Right ventricle myocardium inferior (tissue), 1 donor: Measurements from ENCODE around the gene ZNF140. TPM values are rescaled to one million over a fixed set of nuclear protein-coding genes. Genes with fewer than 3 reads are reported as not detected.

Source experiments
- ATAC-seq: fragments of 200-7000 bp; cut with Tn5 transposase; one replicate; pipeline ENCODE4 v1.9.1; 2020; ENCODE audit warnings: mild to moderate bottlenecking, moderate library complexity
- DNase-seq: peaks from one replicate; pipeline ENCODE4 v3.0.0; 2021; ENCODE audit errors: missing footprints
- intact Hi-C: fragments of 100-400 bp; cut with DNase I; formaldehyde crosslinking; loops from one replicate; pipeline ENCODE4 v1.11.0; 2022
- long read RNA-seq: library from polyadenylated mRNA; unstranded; transcript quantifications from one replicate; pipeline ENCODE4 v2.0.0, GENCODE V29; 2021
- total RNA-seq: library from RNA; stranded (reverse); fragmentation: NEBNext Ultra II Directional; extraction: Animal tissue kit (Norgen Biotek cat#: 25700); gene quantifications from one replicate; pipeline ENCODE4 v1.2.1, GENCODE V29; 2021
- donor health status: DM: no; HTN: yes; CAD: no; lungs with severe emphysema.

ZNF140 gene
- 6.3 TPM for total RNA-seq
- long read RNA-seq, partial matches to known transcripts, result 0 of 1 reads
- long read RNA-seq, other reads (novel, unspliced or antisense), result 0 of 1 reads

DNA sequence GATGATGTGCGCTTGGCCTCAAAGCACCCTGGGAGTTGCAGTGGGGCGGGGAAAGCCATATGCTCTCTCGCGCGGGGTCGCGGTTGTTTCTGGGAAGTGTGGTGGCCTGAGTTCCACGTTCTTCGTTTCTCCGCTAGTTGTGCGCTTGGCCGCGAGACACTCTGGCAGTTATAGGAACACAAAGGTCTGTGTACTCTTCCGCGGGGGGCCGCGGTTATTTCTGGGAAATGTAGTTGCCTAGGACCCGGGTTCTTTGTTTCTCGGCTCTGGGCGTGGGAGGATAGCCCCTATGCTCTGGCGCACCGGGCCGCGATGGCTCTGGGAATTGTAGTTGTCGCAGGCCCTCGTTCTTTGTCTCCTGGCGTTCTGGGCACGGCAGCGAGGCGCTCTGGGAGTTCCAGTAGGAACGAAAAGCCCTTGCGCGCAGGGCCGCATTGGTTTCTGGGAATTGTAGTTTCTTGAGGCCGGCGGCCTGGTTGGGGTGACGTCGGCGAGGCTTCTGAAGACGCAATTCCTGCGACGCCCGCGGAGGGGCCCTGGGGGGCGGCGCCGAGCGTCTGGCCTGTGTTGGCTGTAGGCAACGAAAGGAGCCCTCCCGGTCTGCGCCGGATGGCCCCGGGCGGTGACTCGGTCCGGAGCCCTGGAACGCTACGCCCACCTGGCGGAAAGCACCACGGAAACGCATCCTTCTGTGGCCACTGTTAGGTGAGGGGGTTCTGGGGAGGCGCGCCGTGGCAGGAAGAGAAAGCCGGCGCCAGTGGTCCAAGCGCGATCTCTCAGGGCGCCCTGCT is at the start of gene ZNF140:
Gene ZNF140 (plus strand): TSS at position 556 of the 791 bp plus-strand sequence. CDS start 398 bp downstream, outside the sequence.
- intact Hi-C loops, result loop anchor here (1.0 kb wide), 4 partner anchors 43 to 101 kb away; partner anchors contain the start of genes ZNF10, ZNF26, ZNF268 and ZNF84
- peak; percentile 98 for DNase-seq
- ATAC-seq, result peak; percentile 87

DNA sequence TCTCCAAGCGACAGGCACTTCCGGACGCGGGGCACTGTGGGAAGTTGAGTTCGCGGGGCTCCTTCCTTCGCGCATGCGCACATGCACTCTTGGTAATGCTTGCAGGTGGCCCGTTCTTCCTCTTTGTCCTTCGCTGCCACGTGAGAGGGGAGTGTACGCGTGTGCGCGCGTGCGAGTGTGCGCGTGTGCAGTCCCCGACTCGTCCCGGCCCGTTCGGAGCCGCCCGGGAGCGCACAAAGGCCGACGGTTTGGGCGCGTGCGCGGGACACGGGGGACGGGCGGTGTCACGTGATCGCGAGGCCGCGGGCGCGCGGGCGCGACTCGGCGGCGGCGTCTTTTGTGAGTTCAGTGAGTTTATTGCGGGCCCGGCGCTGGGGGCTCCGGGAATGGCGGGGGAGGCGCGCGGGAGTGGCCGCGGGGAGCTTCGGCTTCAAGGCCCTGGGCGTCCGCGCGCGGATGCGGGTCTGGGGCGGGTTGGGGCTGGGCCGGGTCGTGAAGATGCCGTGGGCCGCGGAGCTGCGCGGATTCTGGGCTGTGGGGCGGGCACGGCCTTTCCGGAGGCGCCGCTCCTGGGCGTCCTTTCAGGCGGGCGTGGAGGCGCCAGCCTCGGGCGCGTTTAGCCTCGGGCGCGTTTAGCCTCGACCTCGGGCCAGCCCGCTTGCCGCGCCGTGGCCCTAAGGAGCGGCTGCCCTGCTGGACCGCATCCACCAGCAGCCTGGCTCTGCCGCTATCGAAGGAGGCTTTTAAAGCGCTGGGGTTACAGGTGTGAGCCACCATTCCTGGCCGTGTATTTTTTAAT is 43.3 kb upstream of the ZNF140 start, which contains the start of gene ZNF84:
Gene ZNF84 (plus strand): TSS at position 303 of the 799 bp plus-strand sequence. CDS start 3,959 bp downstream, outside the sequence.
- DNase-seq (peak; percentile 97), ATAC-seq (peak; percentile 99)
- intact Hi-C loops, result loop anchor here (1.0 to 2.0 kb wide), 2 partner anchors 43 to 51 kb away; partner anchors contain the start of genes ZNF140 and ZNF26

DNA sequence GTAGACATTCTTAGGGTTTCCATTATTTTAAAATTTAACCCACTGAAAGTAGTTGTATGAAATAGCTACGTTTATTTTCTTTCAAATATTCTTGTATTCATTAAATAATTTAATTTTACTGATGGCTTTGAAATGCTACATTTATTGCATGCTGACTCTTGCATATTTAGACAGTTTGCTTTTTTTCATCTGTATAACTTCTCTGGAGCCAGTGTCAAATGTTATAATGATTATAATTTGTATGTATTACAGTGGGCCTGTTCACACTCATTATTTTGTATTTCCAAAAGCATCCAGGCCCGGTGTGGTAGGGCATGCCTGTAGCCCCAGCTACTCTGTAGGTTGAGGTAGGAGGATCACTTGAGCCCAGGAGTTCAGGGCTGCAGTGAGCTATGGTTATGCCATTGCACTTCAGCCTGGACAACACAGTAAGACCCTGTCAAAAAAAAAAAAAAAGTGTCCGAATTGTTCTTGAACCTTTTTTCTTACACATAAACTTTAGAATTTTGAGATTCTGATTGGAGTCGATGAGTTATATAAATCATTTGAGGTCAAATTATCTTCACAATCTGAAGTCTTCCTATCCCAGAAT is 42.5 kb upstream of the ZNF140 start:
- DNase-seq, result no peak
- intact Hi-C loops, result no loop called here
- ATAC-seq, result no peak

DNA sequence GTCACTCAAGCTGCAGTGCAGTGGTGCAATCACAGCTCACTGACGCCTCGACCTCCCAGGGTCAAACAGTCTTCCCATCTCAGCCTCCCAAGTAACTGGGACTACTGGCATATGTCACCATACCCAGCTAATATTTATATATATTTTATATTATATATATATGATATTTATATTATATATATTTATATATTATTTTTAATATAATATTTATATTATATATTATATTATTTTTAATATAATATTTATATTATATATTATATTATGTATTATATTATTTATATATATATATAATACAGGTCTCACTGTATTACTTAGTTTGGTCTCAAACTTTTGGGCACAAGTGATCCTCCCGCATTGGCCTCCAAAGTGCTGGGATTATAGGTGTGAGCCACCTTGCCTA is 34.0 kb upstream of the ZNF140 start:
- intact Hi-C loops, result no loop called here
- ATAC-seq, result no peak
- no peak for DNase-seq

DNA sequence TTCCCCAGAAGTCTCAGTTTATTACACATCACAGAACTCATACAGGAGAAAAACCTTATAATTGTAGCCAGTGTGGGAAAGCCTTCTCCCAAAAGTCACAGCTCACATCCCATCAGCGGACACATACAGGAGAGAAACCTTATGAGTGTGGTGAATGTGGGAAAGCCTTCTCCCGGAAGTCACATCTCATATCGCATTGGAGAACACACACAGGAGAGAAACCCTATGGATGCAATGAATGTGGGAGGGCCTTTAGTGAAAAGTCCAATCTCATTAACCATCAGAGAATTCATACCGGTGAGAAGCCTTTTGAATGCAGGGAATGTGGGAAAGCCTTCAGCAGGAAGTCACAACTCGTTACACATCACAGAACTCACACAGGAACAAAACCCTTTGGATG is 23.3 kb upstream of the ZNF140 start:
- DNase-seq (no peak), ATAC-seq (no peak)
- intact Hi-C loops, result loop anchor here (5.0 kb wide), 1 partner anchor 65 kb away; no protein-coding TSS in a partner anchor

DNA sequence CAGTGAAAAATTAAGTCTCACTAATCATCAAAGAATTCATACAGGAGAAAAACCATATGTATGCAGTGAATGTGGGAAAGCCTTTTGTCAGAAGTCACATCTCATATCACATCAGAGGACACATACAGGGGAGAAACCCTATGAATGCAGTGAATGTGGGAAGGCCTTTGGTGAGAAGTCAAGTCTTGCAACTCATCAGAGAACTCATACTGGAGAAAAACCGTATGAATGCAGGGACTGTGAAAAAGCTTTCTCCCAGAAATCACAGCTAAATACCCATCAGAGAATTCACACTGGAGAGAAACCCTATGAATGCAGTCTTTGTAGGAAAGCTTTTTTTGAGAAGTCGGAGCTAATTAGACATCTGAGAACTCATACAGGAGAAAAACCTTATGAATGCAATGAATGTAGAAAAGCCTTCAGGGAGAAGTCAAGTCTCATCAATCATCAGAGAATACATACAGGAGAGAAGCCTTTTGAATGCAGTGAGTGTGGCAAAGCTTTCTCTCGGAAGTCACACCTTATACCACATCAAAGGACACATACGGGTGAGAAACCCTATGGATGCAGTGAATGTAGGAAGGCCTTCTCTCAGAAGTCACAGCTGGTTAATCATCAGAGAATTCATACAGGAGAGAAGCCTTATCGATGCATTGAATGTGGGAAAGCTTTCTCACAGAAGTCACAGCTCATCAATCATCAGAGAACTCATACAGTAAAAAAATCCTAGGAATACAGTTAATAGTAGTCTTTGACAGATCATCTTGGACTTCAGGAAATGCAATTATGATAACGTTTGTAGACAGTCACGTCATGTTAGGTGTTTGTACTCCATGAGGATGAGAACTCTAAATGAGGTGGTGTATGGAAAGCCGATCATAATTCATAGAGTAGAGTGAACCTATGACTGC is 22.3 kb upstream of the ZNF140 start:
- intact Hi-C loops, result loop anchor here (5.0 kb wide), 1 partner anchor 64 kb away; no protein-coding TSS in a partner anchor
- no peak for DNase-seq
- ATAC-seq, result no peak

DNA sequence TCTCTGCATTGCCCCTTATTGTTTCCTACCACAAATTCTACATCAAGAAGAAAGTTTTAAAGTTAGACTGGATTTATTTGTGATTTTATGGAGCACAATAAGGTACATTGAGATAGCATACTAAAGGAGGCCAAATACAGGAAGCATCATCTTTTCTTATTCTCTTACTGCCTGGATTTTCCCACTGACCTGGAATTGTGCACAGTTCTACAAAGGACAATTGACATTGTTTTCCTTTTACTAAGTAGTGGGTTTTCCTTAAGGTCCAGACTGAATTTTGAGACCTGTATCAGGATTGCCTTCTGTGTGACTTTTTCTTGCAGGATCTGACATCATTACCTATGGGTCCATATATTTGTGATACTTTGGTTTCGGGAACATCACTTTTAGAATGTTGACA is 18.8 kb upstream of the ZNF140 start:
- intact Hi-C loops, result no loop called here
- DNase-seq (no peak), ATAC-seq (no peak)

DNA sequence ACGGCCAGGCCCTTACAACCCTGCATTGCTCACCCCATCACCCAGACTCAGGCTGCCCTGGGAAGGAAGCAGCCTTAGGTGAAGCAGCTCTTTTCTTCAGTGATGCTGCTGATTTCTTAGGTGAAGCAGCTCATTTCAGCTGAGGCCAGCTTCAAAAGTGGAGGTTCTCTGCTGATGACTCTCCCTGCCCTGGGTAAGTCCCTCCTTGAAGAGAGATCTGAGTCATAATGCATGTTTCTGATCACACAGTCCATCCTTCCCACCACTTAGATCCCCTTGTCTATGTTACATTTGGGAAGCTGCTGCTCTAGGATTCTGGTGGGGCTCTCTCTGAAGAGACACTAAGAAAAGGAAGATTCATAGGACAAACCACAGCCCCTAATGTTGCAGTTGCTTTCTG is 17.2 kb upstream of the ZNF140 start:
- DNase-seq, result no peak
- no peak for ATAC-seq
- intact Hi-C loops, result no loop called here

DNA sequence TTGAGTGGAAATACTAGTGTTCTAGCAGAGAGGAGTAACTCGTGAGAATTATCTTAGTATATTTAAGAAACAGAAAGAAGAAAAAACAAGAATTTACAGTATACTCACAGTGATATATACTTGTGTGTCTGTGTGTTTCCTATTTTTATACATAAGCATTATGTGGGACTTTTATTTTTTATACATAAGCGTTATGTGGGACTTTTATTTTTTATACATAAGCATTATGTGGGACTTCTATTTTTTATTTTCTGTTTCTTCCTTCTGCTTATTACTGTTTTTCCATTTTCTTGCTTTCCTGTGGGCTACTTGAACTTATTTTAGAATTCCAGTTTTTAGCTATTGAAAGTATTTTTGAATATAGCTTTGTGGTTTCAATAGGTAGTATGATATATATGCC is 6.9 kb upstream of the ZNF140 start:
- ATAC-seq (no peak), DNase-seq (no peak)
- intact Hi-C loops, result no loop called here

DNA sequence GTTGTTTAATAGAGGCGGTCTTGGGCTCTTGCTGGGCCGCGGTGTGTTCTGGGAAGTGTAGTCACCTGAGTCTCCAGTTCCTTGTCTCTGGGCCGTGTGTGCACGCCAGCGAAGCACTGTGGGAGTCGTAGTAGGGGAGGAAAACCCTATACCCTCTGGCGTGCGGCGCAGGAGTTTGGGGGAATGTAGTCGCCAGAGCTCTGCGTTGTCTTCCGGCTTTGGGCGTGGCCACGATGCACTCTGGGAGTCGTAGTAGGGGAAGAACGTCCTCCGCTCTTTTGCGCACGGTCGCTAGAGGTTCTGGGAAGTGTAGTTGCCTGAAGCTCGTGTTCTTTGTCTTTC is 726 bp upstream of the ZNF140 start:
- intact Hi-C loops, result loop anchor here (1.0 kb wide), 4 partner anchors 43 to 101 kb away; partner anchors contain the start of genes ZNF10, ZNF26, ZNF268 and ZNF84
- peak; percentile 96 for ATAC-seq
- DNase-seq, result peak; percentile 99

DNA sequence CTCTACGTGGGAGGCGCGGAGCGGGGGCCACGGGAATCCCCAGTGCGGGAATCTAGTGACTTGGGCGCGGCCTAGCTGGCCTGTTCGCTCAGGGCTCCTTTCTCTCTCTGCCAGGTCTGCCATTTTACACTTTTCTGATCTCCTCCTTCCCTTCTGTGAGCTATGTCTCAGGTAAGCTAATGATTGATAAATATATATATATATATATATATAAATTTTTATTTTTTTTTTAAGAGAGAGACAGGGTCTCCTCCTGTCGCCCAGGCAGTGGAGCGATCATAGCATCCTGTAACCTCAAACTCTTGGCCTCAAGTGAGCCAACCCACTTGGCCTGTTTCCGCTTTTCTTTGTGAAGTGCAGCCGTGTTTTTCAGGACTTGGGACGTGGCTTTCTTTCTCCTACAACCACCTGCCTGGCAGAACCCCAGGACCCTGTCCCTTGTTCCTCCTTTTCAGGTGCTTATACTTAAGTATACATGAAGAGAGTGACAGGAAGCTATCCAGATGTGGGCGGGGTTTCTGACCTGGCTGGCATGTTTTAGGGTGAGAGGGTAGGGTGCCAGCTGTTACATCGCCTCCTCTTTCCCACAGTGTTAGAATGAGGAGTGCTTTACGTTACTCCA is 547 bp downstream of the ZNF140 start:
- DNase-seq (peak; percentile 26), ATAC-seq (no peak)
- intact Hi-C loops, result no loop called here

DNA sequence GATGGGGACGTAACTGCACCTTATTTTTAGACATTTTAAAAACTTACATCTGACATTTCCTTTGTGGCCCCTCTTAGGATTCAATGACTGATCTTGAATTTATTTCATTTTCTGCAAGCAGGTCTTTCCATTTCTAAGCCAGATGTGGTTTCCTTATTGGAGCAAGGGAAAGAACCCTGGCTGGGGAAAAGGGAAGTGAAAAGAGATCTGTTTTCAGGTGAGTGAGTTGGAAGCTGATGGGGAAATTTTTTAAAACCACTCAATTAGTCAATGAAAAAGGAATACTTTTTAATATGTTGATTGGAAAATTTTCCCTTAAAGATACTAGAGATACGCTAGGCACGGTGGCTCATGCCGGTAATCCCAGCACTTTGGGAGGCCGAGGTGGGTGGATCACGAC is 2.6 kb downstream of the ZNF140 start:
- ATAC-seq (no peak), DNase-seq (no peak)
- intact Hi-C loops, result no loop called here

DNA sequence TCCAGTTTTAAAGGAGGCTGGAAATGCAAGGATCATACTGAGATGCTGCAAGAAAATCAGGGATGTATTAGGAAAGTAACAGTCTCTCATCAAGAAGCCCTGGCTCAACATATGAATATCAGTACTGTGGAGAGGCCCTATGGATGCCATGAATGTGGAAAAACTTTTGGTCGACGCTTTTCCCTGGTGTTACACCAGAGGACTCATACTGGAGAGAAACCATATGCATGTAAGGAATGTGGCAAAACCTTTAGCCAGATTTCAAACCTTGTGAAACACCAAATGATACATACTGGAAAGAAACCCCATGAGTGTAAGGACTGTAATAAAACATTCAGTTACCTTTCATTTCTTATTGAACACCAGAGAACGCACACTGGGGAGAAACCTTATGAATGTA is 24.9 kb downstream of the ZNF140 start:
- intact Hi-C loops, result no loop called here
- ATAC-seq (no peak), DNase-seq (no peak)

DNA sequence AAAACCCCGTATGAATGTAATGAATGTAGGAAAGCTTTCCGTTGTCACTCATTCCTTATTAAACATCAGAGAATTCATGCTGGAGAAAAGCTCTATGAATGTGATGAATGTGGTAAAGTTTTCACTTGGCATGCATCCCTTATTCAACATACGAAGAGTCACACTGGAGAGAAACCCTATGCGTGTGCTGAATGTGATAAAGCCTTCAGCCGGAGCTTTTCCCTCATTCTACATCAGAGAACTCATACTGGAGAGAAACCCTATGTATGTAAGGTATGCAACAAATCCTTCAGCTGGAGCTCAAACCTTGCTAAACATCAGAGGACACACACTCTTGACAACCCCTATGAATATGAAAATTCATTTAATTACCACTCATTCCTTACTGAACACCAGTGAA is 25.5 kb downstream of the ZNF140 start:
- ATAC-seq (no peak), DNase-seq (no peak)
- intact Hi-C loops, result no loop called here

DNA sequence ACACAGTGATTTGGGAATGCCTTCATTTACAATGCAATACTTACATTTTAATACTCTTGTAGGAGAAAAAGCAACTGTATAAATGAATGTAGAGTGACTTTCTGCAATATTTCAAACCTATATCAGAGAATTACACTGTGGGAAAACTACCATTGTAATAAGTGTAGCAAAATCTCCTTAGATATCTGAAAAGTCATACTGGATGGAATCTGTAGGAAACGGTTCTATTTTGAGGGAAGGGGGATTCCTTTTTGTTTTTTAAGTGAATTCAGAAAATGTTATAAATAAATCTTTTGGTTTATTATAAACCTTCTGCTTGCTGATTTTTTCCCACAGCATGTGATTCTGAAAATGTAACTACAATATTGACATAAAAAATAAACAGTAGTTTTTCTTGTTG is 26.4 kb downstream of the ZNF140 start:
- DNase-seq, result no peak
- intact Hi-C loops, result no loop called here
- ATAC-seq, result no peak

DNA sequence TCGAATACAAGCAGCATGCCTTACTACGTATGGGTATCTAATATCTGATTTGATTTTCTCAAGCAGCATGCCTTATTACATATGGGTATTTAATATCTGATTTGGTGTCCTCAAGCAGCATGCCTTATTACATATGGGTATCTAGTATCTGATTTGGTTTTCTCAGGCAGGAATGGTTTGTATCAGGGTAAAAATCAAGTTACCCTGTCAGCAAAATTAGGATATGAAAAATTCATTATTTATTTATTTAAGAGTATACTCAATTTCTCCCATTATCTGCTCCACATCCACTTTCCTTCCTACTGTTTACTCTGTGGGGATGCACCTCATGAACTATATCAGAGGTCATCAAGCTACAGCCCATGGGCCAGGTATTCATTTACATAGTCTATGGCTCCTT is 27.4 kb downstream of the ZNF140 start:
- no peak for DNase-seq
- no peak for ATAC-seq
- intact Hi-C loops, result no loop called here

DNA sequence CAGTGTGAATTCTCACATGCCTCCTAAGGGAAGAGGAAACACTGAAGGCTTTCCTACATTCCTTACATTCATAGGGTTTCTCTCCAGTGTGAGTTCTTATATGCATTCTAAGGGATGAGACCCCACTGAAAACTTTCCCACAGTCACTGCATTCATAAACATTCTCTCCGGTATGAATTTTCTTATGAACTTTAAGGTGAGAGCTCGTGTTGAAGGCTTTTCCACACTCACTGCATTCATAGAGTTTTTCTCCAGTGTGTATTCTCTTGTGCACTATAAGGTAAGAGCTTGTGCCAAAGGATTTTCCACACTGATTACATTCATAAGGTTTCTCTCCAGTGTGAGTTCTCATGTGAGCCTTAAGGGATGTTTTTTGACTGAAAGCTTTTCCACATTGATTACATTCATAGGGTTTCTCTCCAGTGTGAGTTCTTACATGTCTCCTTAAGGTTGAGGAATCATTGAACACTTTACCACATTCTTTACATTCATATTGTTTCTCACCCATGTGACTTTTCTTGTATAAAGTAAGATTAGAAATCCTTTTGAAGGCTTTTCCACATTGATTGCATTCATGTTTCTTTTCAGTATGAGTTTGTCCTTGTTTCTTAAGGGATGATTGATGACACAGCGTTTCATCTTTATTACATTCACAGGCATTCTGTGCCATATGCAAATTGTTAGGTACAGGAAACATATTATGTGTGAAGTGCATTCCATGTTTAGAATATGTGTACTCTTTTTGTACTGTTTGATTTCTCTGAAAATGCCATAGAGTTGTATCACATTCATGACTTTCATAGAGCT is 39.9 kb downstream of the ZNF140 start:
- intact Hi-C loops, result loop anchor here (5.0 kb wide), 1 partner anchor 63 kb away; no protein-coding TSS in a partner anchor
- DNase-seq (no peak), ATAC-seq (no peak)
